Osteoblast (primary cell): ENCODE results near the gene C2orf68. TPM values are rescaled to one million over a fixed set of nuclear protein-coding genes. Genes with fewer than 3 reads are reported as not detected.
A peak's percentile ranks its signal among the peaks of the same experiment; 100 is the strongest.

Experiments
- DNase-seq: peaks from one replicate; pipeline ENCODE4 v3.0.0; 2011; ENCODE audit warnings: low spot score, mixed read lengths; ENCODE audit not compliant: insufficient read length; ENCODE audit errors: missing footprints
- H2AFZ ChIP-seq: 2 replicates; pipeline ENCODE4 v1.6.0; 2011; ENCODE audit warnings: mild to moderate bottlenecking, low read length
- H3K27ac ChIP-seq: 2 replicates; pipeline ENCODE4 v1.5.1; 2011; ENCODE audit warnings: mild to moderate bottlenecking, low read depth, low read length, moderate library complexity
- H3K27me3 ChIP-seq: 2 replicates; pipeline ENCODE4 v1.6.0; 2012; ENCODE audit warnings: mild to moderate bottlenecking, control low read depth, inconsistent platforms, low read length, moderate library complexity; ENCODE audit not compliant: insufficient read depth
- H3K36me3 ChIP-seq: 2 replicates; pipeline ENCODE4 v1.5.1; 2011; ENCODE audit warnings: mild to moderate bottlenecking, low read length, control low read depth, moderate library complexity; ENCODE audit not compliant: insufficient read depth
- H3K4me1 ChIP-seq: 2 replicates; pipeline ENCODE4 v1.5.1; 2011; ENCODE audit warnings: mild to moderate bottlenecking, low read length, control low read depth, moderate library complexity; ENCODE audit not compliant: insufficient read depth
- H3K4me2 ChIP-seq: 2 replicates; pipeline ENCODE4 v1.6.0; 2011; ENCODE audit warnings: mild to moderate bottlenecking, low read length; ENCODE audit not compliant: insufficient read depth
- H3K4me3 ChIP-seq: fragments of 200-600 bp; sonication (generic); 3 replicates; pipeline ENCODE4 v1.5.1; 2012; ENCODE audit warnings: mild to moderate bottlenecking, low read length, inconsistent platforms; ENCODE audit not compliant: insufficient read depth
- H3K79me2 ChIP-seq: 2 replicates; pipeline ENCODE4 v1.6.0; 2012; ENCODE audit warnings: mild to moderate bottlenecking, low read length, control low read depth, inconsistent platforms; ENCODE audit not compliant: insufficient read depth
- H3K9me3 ChIP-seq: 2 replicates; pipeline ENCODE4 v1.5.1; 2011; ENCODE audit warnings: low read depth, low read length, control low read depth
- H4K20me1 ChIP-seq: 2 replicates; pipeline ENCODE4 v1.6.0; 2012; ENCODE audit warnings: mild to moderate bottlenecking, low read length, control low read depth; ENCODE audit not compliant: insufficient read depth
- total RNA-seq: library from RNA; depleted of rRNA; stranded (reverse); fragments of >200 nt; gene quantifications from 2 replicates; pipeline ENCODE4 v1.2.3, GENCODE V29; 2012
- TF ChIP-seq, protein P1 (sequence below): IDR thresholded peaks from 2 replicates; pipeline ENCODE4 v1.5.1; 2011; ENCODE audit warnings: mild to moderate bottlenecking, low read depth, low read length, moderate library complexity; ENCODE audit errors: extremely low read depth

Gene C2orf68
- total RNA-seq, 1 donor = 23.9 TPM

DNA sequence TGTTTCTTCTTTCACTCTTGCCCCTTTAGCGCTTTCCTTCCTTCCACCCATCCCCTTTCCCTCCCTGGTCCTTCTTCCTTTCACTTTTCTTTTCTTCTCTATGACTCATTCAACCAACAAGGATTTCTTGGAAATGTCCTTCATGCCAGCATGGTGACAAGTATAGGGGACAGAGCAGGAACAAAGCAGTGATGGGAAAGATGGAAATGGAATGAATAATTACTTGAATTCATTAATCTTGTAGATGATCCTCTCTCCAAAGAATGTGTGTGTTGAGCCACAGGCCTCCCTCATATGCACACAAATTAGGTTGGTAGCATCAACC lies 26.1 kb downstream of the C2orf68 start:
- TF ChIP-seq, protein P1, sequence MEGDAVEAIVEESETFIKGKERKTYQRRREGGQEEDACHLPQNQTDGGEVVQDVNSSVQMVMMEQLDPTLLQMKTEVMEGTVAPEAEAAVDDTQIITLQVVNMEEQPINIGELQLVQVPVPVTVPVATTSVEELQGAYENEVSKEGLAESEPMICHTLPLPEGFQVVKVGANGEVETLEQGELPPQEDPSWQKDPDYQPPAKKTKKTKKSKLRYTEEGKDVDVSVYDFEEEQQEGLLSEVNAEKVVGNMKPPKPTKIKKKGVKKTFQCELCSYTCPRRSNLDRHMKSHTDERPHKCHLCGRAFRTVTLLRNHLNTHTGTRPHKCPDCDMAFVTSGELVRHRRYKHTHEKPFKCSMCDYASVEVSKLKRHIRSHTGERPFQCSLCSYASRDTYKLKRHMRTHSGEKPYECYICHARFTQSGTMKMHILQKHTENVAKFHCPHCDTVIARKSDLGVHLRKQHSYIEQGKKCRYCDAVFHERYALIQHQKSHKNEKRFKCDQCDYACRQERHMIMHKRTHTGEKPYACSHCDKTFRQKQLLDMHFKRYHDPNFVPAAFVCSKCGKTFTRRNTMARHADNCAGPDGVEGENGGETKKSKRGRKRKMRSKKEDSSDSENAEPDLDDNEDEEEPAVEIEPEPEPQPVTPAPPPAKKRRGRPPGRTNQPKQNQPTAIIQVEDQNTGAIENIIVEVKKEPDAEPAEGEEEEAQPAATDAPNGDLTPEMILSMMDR = no peak
- Histone ChIP-seq H2AFZ (no peak overlapping the region), H3K4me1 (peaks cover 37% of the 10 kb centered on the region), H3K4me2 (peak overlapping the region; percentile 78), H3K27me3 (no peaks in the 10 kb centered on the region), H3K27ac (peak overlapping the region; percentile 13), H4K20me1 (peaks cover 4% of the 10 kb centered on the region), H3K36me3 (no peaks in the 10 kb centered on the region), H3K9me3 (no peaks in the 10 kb centered on the region), H3K79me2 (peaks cover 17% of the 10 kb centered on the region), H3K4me3 (peak overlapping the region; percentile 67)
- peak; percentile 96 for DNase-seq

DNA sequence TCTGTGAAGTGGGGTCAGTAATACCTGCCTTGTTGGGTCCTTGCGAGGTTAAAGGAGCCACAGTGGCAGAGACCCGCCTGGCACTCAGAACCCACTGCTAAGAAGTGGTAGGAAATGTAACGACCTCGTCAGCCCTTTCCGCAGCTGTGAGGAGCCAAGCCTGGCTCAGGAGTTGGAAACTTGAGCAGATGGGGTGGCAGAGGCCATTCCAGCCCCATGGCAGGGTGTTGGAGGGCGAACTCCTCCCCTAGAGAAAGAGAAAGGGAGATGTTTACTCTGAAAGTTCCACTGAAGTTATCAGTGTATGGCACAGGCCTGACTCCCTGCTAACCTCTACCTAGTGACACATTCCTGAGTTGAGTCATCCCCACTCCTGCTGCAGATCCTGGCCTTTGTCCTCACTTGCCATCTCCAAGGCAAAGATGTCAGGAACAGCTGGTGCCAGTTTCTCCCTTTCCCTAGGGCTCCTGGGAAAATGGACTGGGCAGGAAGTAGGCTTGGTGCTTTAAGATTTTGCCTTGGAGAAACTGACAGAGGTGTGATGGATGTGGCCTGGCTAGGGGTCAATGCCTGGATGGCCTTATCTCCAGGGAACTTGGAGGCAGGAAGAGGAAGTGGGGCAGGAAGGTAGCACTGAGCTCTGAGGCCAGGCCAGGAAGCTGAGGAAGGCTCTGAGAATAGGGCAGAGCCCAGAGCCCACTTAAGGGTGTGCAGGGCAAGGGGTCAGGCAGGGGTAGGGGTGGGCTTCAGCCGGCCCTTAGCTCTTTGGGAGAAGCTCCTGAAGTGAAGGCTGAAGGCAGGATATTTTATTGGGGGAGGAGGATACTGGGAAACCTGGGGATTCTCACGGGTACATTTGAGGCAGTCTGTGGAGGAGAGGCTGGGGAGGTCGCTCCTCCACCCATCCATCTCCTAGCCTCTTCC lies 26.7 kb downstream of the C2orf68 start:
- H3K4me2 ChIP-seq = peak overlapping the region; percentile 78
- peaks cover 17% of the 10 kb centered on the region for H3K79me2 ChIP-seq
- no peaks in the 10 kb centered on the region for H3K9me3 ChIP-seq
- peak overlapping the region; percentile 49 for H2AFZ ChIP-seq
- TF ChIP-seq, protein P1 = no peak
- peak overlapping the region; percentile 13 for H3K27ac ChIP-seq
- DNase-seq = peak; percentile 91
- H3K4me1 ChIP-seq = peaks cover 32% of the 10 kb centered on the region
- H4K20me1 ChIP-seq = peaks cover 4% of the 10 kb centered on the region
- no peaks in the 10 kb centered on the region for H3K36me3 ChIP-seq
- peaks cover 1% of the 10 kb centered on the region for H3K27me3 ChIP-seq
- H3K4me3 ChIP-seq = peak overlapping the region; percentile 67

DNA sequence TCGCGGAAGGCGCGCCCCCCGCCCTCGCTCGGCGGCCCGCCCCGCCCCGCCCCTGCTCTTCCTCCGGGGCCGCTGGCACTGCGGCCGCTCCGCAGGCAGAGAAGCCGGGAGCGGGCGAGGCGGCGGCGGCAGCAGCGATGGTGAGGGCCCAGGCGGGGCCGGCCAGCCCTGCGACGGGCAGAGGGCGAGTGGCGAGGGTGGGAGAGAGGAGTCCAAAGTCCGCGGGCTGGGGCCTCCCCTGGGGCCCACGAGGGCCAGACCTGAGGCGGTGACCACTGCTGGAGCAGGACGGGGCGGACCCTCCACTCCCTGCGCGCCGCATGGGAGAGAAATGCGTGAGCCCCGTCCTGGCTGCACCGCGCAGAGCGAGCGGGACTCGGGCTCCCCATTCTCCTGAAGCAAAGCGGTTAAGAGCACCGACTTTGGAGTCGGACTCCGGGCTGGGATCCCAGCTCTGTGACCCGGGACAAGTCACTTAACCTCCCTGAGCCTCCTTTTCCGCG lies 27.5 kb downstream of the C2orf68 start, which contains the start of gene VAMP5:
Gene VAMP5 (plus strand): TSS at position 78 of the 503 bp plus-strand sequence. CDS start 60 bp downstream, at position 138.
- H4K20me1 ChIP-seq = no peaks in the 10 kb centered on the region
- TF ChIP-seq, protein P1 = no peak
- H3K4me1 ChIP-seq = peaks cover 25% of the 10 kb centered on the region
- peaks cover 3% of the 10 kb centered on the region for H3K27me3 ChIP-seq
- H3K4me3 ChIP-seq = peak within 1 kb of the TSS; percentile 67
- H2AFZ ChIP-seq = peak within 1 kb of the TSS; percentile 78
- H3K79me2 ChIP-seq = peaks cover 17% of the 10 kb centered on the region
- DNase-seq = peak; percentile 90
- H3K36me3 ChIP-seq = no peaks in the 10 kb centered on the region
- H3K9me3 ChIP-seq = no peaks in the 10 kb centered on the region
- peak within 1 kb of the TSS; percentile 13 for H3K27ac ChIP-seq
- peak within 1 kb of the TSS; percentile 78 for H3K4me2 ChIP-seq
